PC-3 (cell line): ENCODE results near the gene RAD1.

ENCODE experiments used
- EZH2 ChIP-seq: fragments of 300-600 bp; sonication (generic); IDR thresholded peaks from one replicate; pipeline ENCODE4 v1.6.1; 2017; ENCODE audit warnings: antibody characterized with exemption, mild to moderate bottlenecking, low read length; ENCODE audit not compliant: unreplicated experiment
- EZH2phosphoT487 ChIP-seq: fragments of 300-600 bp; sonication (generic); IDR thresholded peaks from 2 replicates; pipeline ENCODE4 v1.6.1; 2018; ENCODE audit warnings: mild to moderate bottlenecking, antibody characterized with exemption, low read length, borderline replicate concordance
- TF ChIP-seq, protein P1 (sequence below): fragments of 300-600 bp; sonication (generic); conservative IDR thresholded peaks from 2 replicates; pipeline ENCODE4 v1.5.1; 2017; ENCODE audit warnings: antibody characterized with exemption, low read depth, mild to moderate bottlenecking, low read length

DNA sequence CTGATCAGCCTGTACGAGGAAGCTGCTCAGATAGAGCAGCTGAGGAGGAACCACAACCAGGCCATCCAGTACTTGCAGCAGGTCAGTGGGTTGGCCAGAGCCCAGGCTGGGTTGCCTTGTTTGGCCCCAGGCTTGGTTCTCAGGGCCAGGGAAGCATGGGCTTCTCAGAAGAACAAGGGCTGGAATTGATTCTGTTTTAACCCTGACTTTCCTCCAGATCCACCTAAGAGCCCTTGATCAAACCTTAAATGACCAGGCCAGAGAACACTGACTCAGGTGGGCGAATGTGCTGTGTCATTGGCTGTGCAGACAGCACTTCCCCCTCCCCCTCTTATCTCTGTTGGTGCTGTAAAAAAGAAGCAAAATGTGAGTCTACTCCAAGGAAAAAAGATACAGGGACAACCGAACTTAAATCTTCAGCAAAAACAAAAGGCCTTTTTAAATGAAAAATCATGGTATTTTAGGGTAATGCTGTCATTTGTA lies 48.3 kb downstream of the RAD1 start:
- TF ChIP-seq, protein P1, sequence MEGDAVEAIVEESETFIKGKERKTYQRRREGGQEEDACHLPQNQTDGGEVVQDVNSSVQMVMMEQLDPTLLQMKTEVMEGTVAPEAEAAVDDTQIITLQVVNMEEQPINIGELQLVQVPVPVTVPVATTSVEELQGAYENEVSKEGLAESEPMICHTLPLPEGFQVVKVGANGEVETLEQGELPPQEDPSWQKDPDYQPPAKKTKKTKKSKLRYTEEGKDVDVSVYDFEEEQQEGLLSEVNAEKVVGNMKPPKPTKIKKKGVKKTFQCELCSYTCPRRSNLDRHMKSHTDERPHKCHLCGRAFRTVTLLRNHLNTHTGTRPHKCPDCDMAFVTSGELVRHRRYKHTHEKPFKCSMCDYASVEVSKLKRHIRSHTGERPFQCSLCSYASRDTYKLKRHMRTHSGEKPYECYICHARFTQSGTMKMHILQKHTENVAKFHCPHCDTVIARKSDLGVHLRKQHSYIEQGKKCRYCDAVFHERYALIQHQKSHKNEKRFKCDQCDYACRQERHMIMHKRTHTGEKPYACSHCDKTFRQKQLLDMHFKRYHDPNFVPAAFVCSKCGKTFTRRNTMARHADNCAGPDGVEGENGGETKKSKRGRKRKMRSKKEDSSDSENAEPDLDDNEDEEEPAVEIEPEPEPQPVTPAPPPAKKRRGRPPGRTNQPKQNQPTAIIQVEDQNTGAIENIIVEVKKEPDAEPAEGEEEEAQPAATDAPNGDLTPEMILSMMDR: no peak
- TF ChIP-seq EZH2: no peak
- TF ChIP-seq EZH2phosphoT487: no peak
